Neural cell (in vitro differentiated cells): Measurements from ENCODE around the gene ARHGEF19. TPM values are rescaled to one million over a fixed set of nuclear protein-coding genes. Genes with fewer than 3 reads are reported as not detected.

Experiments
- H2AFZ ChIP-seq: fragments of 200-600, 300-800 bp; sonication (generic), shearing (Covaris generic); 2 replicates; pipeline ENCODE4 v1.6.0; 2014; ENCODE audit warnings: low read depth, mild to moderate bottlenecking, antibody characterized with exemption, low read length, moderate library complexity
- H3F3A ChIP-seq: fragments of 200-600 bp; shearing (Covaris generic); 2 replicates; pipeline ENCODE4 v1.6.1; 2016; ENCODE audit warnings: mild to moderate bottlenecking, moderate library complexity, mixed read lengths, antibody characterized with exemption, low read length; ENCODE audit not compliant: insufficient read depth, poor library complexity, severe bottlenecking
- H3K27ac ChIP-seq: fragments of 200-600, 300-800 bp; sonication (generic), shearing (Covaris generic); 2 replicates; pipeline ENCODE4 v1.5.1; 2014; ENCODE audit warnings: mild to moderate bottlenecking, low read length, moderate library complexity
- H3K27me3 ChIP-seq: fragments of 300-800, 200-600 bp; sonication (generic), shearing (Covaris generic); 2 replicates; pipeline ENCODE4 v1.6.0; 2014; ENCODE audit warnings: mild to moderate bottlenecking, low read depth, low read length, moderate library complexity; ENCODE audit not compliant: insufficient read depth
- H3K36me3 ChIP-seq: fragments of 300-800, 200-600 bp; sonication (generic), shearing (Covaris generic); 2 replicates; pipeline ENCODE4 v1.5.1; 2014; ENCODE audit warnings: mild to moderate bottlenecking, antibody characterized with exemption, low read length, moderate library complexity; ENCODE audit not compliant: insufficient read depth
- H3K4me2 ChIP-seq: fragments of 300-800, 200-600 bp; sonication (generic), shearing (Covaris generic); 2 replicates; pipeline ENCODE4 v1.6.0; 2014; ENCODE audit warnings: mild to moderate bottlenecking, low read length
- H3K4me3 ChIP-seq: fragments of 300-800, 200-600 bp; sonication (generic), shearing (Covaris generic); 2 replicates; pipeline ENCODE4 v1.5.1; 2014; ENCODE audit warnings: mild to moderate bottlenecking, low read length, moderate library complexity
- H3K79me2 ChIP-seq: fragments of 200-600 bp; shearing (Covaris generic); replicated peaks from 2 replicates; pipeline ENCODE4 v1.6.0; 2014; ENCODE audit warnings: mild to moderate bottlenecking, low read length, moderate library complexity; ENCODE audit not compliant: insufficient read depth
- H3K9ac ChIP-seq: fragments of 300-800, 200-600 bp; sonication (generic), shearing (Covaris generic); 2 replicates; pipeline ENCODE4 v1.6.1; 2016; ENCODE audit warnings: mild to moderate bottlenecking, low read length, mixed read lengths
- H3K9me2 ChIP-seq: fragments of 200-600 bp; shearing (Covaris generic); 2 replicates; pipeline ENCODE4 v1.6.1; 2016; ENCODE audit warnings: mild to moderate bottlenecking, low read length, mixed read lengths; ENCODE audit not compliant: insufficient read depth
- H3K9me3 ChIP-seq: fragments of 200-600, 300-800 bp; sonication (generic), shearing (Covaris generic); 2 replicates; pipeline ENCODE4 v1.6.1; 2016; ENCODE audit warnings: mild to moderate bottlenecking, mixed run types, low read length, moderate library complexity, mixed read lengths
- H4K20me1 ChIP-seq: fragments of 200-600 bp; shearing (Covaris generic); 2 replicates; pipeline ENCODE4 v1.6.1; 2016; ENCODE audit warnings: mild to moderate bottlenecking, mixed run types; ENCODE audit not compliant: insufficient read depth
- CTCF ChIP-seq: fragments of 450-650 bp; IDR thresholded peaks from 2 replicates; pipeline ENCODE4 v1.5.1; 2014; ENCODE audit warnings: antibody characterized with exemption, mild to moderate bottlenecking, moderate library complexity; ENCODE audit not compliant: poor library complexity, severe bottlenecking
- EP300 ChIP-seq: fragments of 450-650 bp; conservative IDR thresholded peaks from 2 replicates; pipeline ENCODE4 v1.6.1; 2014; ENCODE audit warnings: antibody characterized with exemption, mild to moderate bottlenecking, moderate library complexity; ENCODE audit not compliant: poor library complexity, severe bottlenecking
- EZH2 ChIP-seq: fragments of 200-600, 300-800 bp; shearing (Covaris generic), sonication (generic); IDR thresholded peaks from 2 replicates; pipeline ENCODE4 v1.6.1; 2014; ENCODE audit warnings: antibody characterized with exemption, low read length, borderline replicate concordance, mild to moderate bottlenecking; ENCODE audit not compliant: insufficient read depth, poor library complexity, severe bottlenecking
- MXI1 ChIP-seq: fragments of 450-650 bp; conservative IDR thresholded peaks from 2 replicates; pipeline ENCODE4 v1.6.1; 2014; ENCODE audit warnings: antibody characterized with exemption, mild to moderate bottlenecking; ENCODE audit not compliant: poor library complexity, severe bottlenecking
- POLR2AphosphoS5 ChIP-seq: IDR thresholded peaks from 2 replicates; pipeline ENCODE4 v1.6.1; 2012
- RAD21 ChIP-seq: fragments of 450-650 bp; conservative IDR thresholded peaks from 2 replicates; pipeline ENCODE4 v1.6.1; 2014; ENCODE audit warnings: antibody characterized with exemption, mild to moderate bottlenecking, moderate library complexity
- SMC3 ChIP-seq: fragments of 450-650 bp; conservative IDR thresholded peaks from 2 replicates; pipeline ENCODE4 v1.6.1; 2014; ENCODE audit warnings: antibody characterized with exemption, mild to moderate bottlenecking, moderate library complexity; ENCODE audit not compliant: poor library complexity
- TAF1 ChIP-seq: IDR thresholded peaks from 2 replicates; pipeline ENCODE4 v1.6.1; 2012; ENCODE audit warnings: low read depth
- polyA plus RNA-seq: library from polyadenylated mRNA; depleted of rRNA; stranded (reverse); fragments of >200 nt; gene quantifications from 2 replicates; pipeline ENCODE4 v1.2.3, GENCODE V29; 2014
- TF ChIP-seq, protein P1 (sequence below): IDR thresholded peaks from 2 replicates; pipeline ENCODE4 v1.6.1; 2012; ENCODE audit warnings: borderline replicate concordance

ARHGEF19 gene
- polyA plus RNA-seq, 1 donor from 2014 or later: 0.93 TPM

- Histone ChIP-seq H3K9me3 (no peaks in the 10 kb centered on the region), H3K4me3 (no peak overlapping the region), H3K79me2 (peaks cover 18% of the 10 kb centered on the region), H2AFZ (no peak overlapping the region), H3K9ac (no peak overlapping the region), H3K27ac (no peak overlapping the region), H3F3A (no peaks in the 10 kb centered on the region), H3K9me2 (no peaks in the 10 kb centered on the region), H3K36me3 (no peaks in the 10 kb centered on the region), H4K20me1 (no peaks in the 10 kb centered on the region), H3K4me2 (no peak overlapping the region), H3K27me3 (peaks cover 11% of the 10 kb centered on the region)
- TF ChIP-seq EZH2: no peak
- TF ChIP-seq SMC3: no peak
Observed at GRCh38 chr1:16149702-16150488, 62.6 kb downstream of the ARHGEF19 start.

GRCh38 chr1:16149146-16149545 lies 63.3 kb downstream of the ARHGEF19 start:
- Histone ChIP-seq H3K79me2 (peaks cover 14% of the 10 kb centered on the region), H3K36me3 (no peaks in the 10 kb centered on the region), H2AFZ (no peak overlapping the region), H3K9me2 (no peaks in the 10 kb centered on the region), H3F3A (no peaks in the 10 kb centered on the region), H3K27me3 (peaks cover 3% of the 10 kb centered on the region), H3K9ac (no peak overlapping the region), H3K27ac (no peak overlapping the region), H3K4me2 (no peak overlapping the region), H3K9me3 (no peaks in the 10 kb centered on the region), H3K4me3 (no peak overlapping the region), H4K20me1 (no peaks in the 10 kb centered on the region)
- TF ChIP-seq, protein P1, sequence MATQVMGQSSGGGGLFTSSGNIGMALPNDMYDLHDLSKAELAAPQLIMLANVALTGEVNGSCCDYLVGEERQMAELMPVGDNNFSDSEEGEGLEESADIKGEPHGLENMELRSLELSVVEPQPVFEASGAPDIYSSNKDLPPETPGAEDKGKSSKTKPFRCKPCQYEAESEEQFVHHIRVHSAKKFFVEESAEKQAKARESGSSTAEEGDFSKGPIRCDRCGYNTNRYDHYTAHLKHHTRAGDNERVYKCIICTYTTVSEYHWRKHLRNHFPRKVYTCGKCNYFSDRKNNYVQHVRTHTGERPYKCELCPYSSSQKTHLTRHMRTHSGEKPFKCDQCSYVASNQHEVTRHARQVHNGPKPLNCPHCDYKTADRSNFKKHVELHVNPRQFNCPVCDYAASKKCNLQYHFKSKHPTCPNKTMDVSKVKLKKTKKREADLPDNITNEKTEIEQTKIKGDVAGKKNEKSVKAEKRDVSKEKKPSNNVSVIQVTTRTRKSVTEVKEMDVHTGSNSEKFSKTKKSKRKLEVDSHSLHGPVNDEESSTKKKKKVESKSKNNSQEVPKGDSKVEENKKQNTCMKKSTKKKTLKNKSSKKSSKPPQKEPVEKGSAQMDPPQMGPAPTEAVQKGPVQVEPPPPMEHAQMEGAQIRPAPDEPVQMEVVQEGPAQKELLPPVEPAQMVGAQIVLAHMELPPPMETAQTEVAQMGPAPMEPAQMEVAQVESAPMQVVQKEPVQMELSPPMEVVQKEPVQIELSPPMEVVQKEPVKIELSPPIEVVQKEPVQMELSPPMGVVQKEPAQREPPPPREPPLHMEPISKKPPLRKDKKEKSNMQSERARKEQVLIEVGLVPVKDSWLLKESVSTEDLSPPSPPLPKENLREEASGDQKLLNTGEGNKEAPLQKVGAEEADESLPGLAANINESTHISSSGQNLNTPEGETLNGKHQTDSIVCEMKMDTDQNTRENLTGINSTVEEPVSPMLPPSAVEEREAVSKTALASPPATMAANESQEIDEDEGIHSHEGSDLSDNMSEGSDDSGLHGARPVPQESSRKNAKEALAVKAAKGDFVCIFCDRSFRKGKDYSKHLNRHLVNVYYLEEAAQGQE: no peak
- TF ChIP-seq EP300 (no peak), RAD21 (no peak), MXI1 (no peak), EZH2 (no peak), TAF1 (no peak), POLR2AphosphoS5 (no peak), SMC3 (no peak), CTCF (no peak)
